SU-DHL-6 (cell line): ENCODE data around the gene SRCAP.

Experiments
- H2AFZ ChIP-seq: fragments of 200-600 bp; sonication (generic); 2 replicates; pipeline ENCODE4 v1.6.1; 2014; ENCODE audit warnings: low read depth, mild to moderate bottlenecking, moderate library complexity, mixed read lengths, antibody characterized with exemption, low read length; ENCODE audit not compliant: severe bottlenecking
- H3F3A ChIP-seq: fragments of 200-600 bp; shearing (Covaris generic); 2 replicates; pipeline ENCODE4 v1.6.0; 2016; ENCODE audit warnings: antibody characterized with exemption, mild to moderate bottlenecking; ENCODE audit not compliant: insufficient read depth
- H3K27ac ChIP-seq: fragments of 200-600 bp; sonication (generic); 2 replicates; pipeline ENCODE4 v1.5.1; 2016; ENCODE audit warnings: low read depth, mild to moderate bottlenecking, low read length, moderate library complexity, mixed read lengths
- H3K27me3 ChIP-seq: fragments of 200-600 bp; sonication (generic), shearing (Covaris generic); 2 replicates; pipeline ENCODE4 v1.6.0; 2014; ENCODE audit warnings: mild to moderate bottlenecking, low read length
- H3K36me3 ChIP-seq: fragments of 200-600 bp; sonication (generic); 2 replicates; pipeline ENCODE4 v1.6.1; 2014; ENCODE audit warnings: mild to moderate bottlenecking, low read length, mixed read lengths
- H3K4me2 ChIP-seq: fragments of 300-600, 200-600 bp; shearing (Covaris generic), sonication (generic); 2 replicates; pipeline ENCODE4 v1.6.0; 2014; ENCODE audit warnings: low read length, low read depth, mild to moderate bottlenecking; ENCODE audit not compliant: poor library complexity, severe bottlenecking
- H3K4me3 ChIP-seq: fragments of 200-600 bp; sonication (generic); 2 replicates; pipeline ENCODE4 v1.5.1; 2014; ENCODE audit warnings: antibody characterized with exemption, low read length, mild to moderate bottlenecking, mixed read lengths; ENCODE audit not compliant: insufficient read depth, poor library complexity, severe bottlenecking
- H3K79me2 ChIP-seq: fragments of 200-600 bp; sonication (generic); 2 replicates; pipeline ENCODE4 v1.6.1; 2014; ENCODE audit warnings: mild to moderate bottlenecking, low read length, moderate library complexity; ENCODE audit not compliant: insufficient read depth
- H3K9ac ChIP-seq: fragments of 200-600 bp; sonication (generic); 2 replicates; pipeline ENCODE4 v1.7.0; 2014; ENCODE audit warnings: mild to moderate bottlenecking, low read length
- H3K9me2 ChIP-seq: fragments of 200-600 bp; sonication (generic); replicated peaks from 2 replicates; pipeline ENCODE4 v1.6.1; 2014; ENCODE audit warnings: low read length; ENCODE audit not compliant: insufficient read depth
- H3K9me3 ChIP-seq: fragments of 200-600 bp; sonication (generic); 2 replicates; pipeline ENCODE4 v1.6.1; 2014; ENCODE audit warnings: low read length, mixed read lengths; ENCODE audit not compliant: insufficient read depth
- H4K20me1 ChIP-seq: fragments of 200-600 bp; sonication (generic); 2 replicates; pipeline ENCODE4 v1.6.1; 2014; ENCODE audit warnings: low read depth, mild to moderate bottlenecking, antibody characterized with exemption, low read length, moderate library complexity, mixed read lengths
- CTCF ChIP-seq: fragments of 200-600 bp; sonication (generic); IDR thresholded peaks from one replicate; pipeline ENCODE4 v1.5.1; 2017; ENCODE audit warnings: antibody characterized with exemption, mild to moderate bottlenecking, low read length, moderate library complexity; ENCODE audit not compliant: insufficient read depth, poor library complexity, severe bottlenecking
- EZH2phosphoT487 ChIP-seq: fragments of 200-600 bp; sonication (generic), shearing (Covaris generic); conservative IDR thresholded peaks from 2 replicates; pipeline ENCODE4 v1.6.1; 2018; ENCODE audit warnings: mild to moderate bottlenecking, antibody characterized with exemption, low read length, moderate library complexity, mixed read lengths

Gene SRCAP

GRCh38 chr16:30757316-30757715 is 58.3 kb downstream of the SRCAP start:
- Histone ChIP-seq H3K9me2 (no peaks in the 10 kb centered on the region), H3K27me3 (no peaks in the 10 kb centered on the region), H3K27ac (no peak overlapping the region), H4K20me1 (no peaks in the 10 kb centered on the region), H3K79me2 (peaks cover 1% of the 10 kb centered on the region), H3K9me3 (no peaks in the 10 kb centered on the region), H3K4me2 (no peak overlapping the region), H3F3A (peaks cover 15% of the 10 kb centered on the region; the same call in 1 of the 2 replicates), H3K9ac (no peak overlapping the region), H3K4me3 (no peak overlapping the region), H3K36me3 (peaks cover 4% of the 10 kb centered on the region; the same call in 1 of the 2 replicates), H2AFZ (no peak overlapping the region)
- TF ChIP-seq EZH2phosphoT487, result no peak
- TF ChIP-seq CTCF, result no peak

GRCh38 chr16:30758988-30759491 is 60.1 kb downstream of the SRCAP start:
- Histone ChIP-seq H4K20me1 (no peaks in the 10 kb centered on the region), H3K9me2 (no peaks in the 10 kb centered on the region), H3K27me3 (no peaks in the 10 kb centered on the region), H2AFZ (no peak overlapping the region), H3K27ac (peak overlapping the region; percentile 49), H3K36me3 (peaks cover 7% of the 10 kb centered on the region; the same call in 1 of the 2 replicates), H3K9ac (no peak overlapping the region), H3F3A (peaks cover 15% of the 10 kb centered on the region; the same call in 1 of the 2 replicates), H3K4me3 (no peak overlapping the region), H3K4me2 (no peak overlapping the region), H3K79me2 (peaks cover 15% of the 10 kb centered on the region), H3K9me3 (no peaks in the 10 kb centered on the region)
- TF ChIP-seq EZH2phosphoT487, result no peak
- TF ChIP-seq CTCF, result no peak

DNA sequence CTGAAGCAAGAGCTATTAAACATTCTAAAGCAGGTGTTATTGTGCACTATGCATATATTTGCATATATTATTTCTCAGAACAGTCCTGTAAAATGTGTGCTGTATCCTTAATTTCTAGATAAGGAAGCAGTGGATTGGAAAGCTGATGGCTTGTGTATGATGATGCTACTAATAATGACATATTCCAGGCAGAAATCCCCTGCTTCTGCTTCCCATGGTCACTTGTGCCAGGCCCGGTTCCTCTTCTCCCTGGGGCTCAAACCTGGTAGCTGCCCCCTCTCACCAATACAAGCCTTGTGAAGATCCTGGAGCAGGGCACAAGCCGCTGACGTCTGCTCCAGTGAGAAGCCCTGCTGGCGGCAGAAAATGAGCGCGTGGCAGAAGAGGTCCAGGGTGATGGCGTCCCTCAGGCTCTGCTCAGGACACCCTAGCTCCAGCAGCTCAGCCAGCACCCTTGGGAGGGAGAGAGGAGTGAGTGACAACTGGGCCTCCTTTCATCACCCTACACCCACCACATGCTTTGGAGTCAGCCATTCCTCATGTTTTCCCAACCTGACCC is 61.1 kb downstream of the SRCAP start:
- H3K36me3 ChIP-seq, result 0 out of 2 replicates have a peak, but pooled peaks cover 3% of the 10 kb centered on the region
- H3K9ac ChIP-seq, result peak overlapping the region; percentile 80
- H3F3A ChIP-seq, result peaks cover 11% of the 10 kb centered on the region; the same call in 1 of the 2 replicates
- H3K9me2 ChIP-seq, result no peaks in the 10 kb centered on the region
- no peaks in the 10 kb centered on the region for H4K20me1 ChIP-seq
- H3K4me3 ChIP-seq, result no peak overlapping the region
- H3K4me2 ChIP-seq, result peak overlapping the region; percentile 69
- H3K27ac ChIP-seq, result peak overlapping the region; percentile 66; the same call in 1 of the 2 replicates
- TF ChIP-seq EZH2phosphoT487, result no peak
- TF ChIP-seq CTCF, result no peak
- H3K9me3 ChIP-seq, result no peaks in the 10 kb centered on the region
- no peak overlapping the region for H2AFZ ChIP-seq
- H3K27me3 ChIP-seq, result no peaks in the 10 kb centered on the region
- H3K79me2 ChIP-seq, result peaks cover 15% of the 10 kb centered on the region
